Mammary epithelial cell (primary cell): ENCODE results near the gene ODC1.

Experiments used
- CTCF ChIP-seq, 2 donors: IDR thresholded peaks in 1 of 2; conservative IDR thresholded peaks in 1 of 2; 2 replicates each; pipeline ENCODE4 v1.5.1; 2011 to 2012; ENCODE audit warnings: inconsistent platforms in 2 of 2, low read length in 2 of 2, mild to moderate bottlenecking in 2 of 2, control low read depth in 1 of 2, low read depth in 1 of 2; ENCODE audit not compliant: insufficient read depth in 1 of 2; ENCODE audit errors: extremely low read depth in 1 of 2
- EZH2 ChIP-seq: IDR thresholded peaks from 2 replicates; pipeline ENCODE4 v1.6.1; 2012; ENCODE audit warnings: low read length, inconsistent platforms, borderline replicate concordance

- TF ChIP-seq CTCF (conservative IDR thresholded peaks at IDR 0.05 in 1 of 2, IDR thresholded peaks at IDR 0.05 in 1 of 2; ENCODE audit: extremely low read depth in 1 of 2, insufficient read depth in 1 of 2, low read depth in 1 of 2, low read length in 2 of 2) = no peak
- TF ChIP-seq EZH2 = no peak
These were observed 51.7 kb downstream of the ODC1 start for GRCh38 chr2:10396464-10396863.
